ENCODE data around the gene PVALEF.
"Not testable (repeated sequence)": the region's sequence is repeated elsewhere in the genome, so short reads cannot be mapped to it uniquely, and the experiment has no call there.

Gene PVALEF

GRCh38 chr17:81148986-81149533 lies 16.2 kb upstream of the PVALEF start:
- Mint-ChIP-seq H3K9me3 (ENCODE audit: low read depth) (no peaks in the 10 kb centered on the region), H3K27me3 (no peaks in the 10 kb centered on the region), H3K36me3 (no peaks in the 10 kb centered on the region), H3K4me1 (ENCODE audit: low read depth) (no peaks in the 10 kb centered on the region), H3K27ac (no peak overlapping the region), H3K4me3 (no peak overlapping the region)

GRCh38 chr17:81150377-81151077 lies 14.8 kb upstream of the PVALEF start:
- Mint-ChIP-seq H3K4me1 (ENCODE audit: low read depth) (no peaks in the 10 kb centered on the region), H3K27ac (no peak overlapping the region), H3K4me3 (no peak overlapping the region), H3K27me3 (no peaks in the 10 kb centered on the region), H3K36me3 (no peaks in the 10 kb centered on the region), H3K9me3 (ENCODE audit: low read depth) (no peaks in the 10 kb centered on the region)

DNA sequence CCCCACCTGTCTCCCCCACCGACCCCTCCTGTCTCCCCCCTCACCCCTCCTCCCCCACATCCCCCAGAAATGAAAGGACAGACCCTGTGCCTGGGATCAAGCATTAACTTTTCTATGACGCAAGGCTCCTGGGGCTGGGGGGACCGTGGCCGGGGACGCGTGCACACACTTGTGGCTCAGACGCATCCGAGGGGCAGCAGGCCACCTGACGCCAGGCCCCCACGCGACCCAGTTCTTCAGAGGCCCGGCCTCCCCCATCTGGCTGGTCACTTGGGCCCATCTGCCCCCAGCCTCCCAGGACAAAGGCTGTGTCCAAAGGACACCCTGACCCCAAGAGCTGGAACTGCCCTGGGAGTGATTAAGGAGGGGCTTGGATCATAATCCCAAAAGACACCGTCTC lies 14.0 kb upstream of the PVALEF start:
- no peaks in the 10 kb centered on the region for H3K9me3 Mint-ChIP-seq (ENCODE audit: low read depth)
- H3K36me3 Mint-ChIP-seq, result no peaks in the 10 kb centered on the region
- H3K4me1 Mint-ChIP-seq (ENCODE audit: low read depth), result no peaks in the 10 kb centered on the region
- H3K4me3 Mint-ChIP-seq, result no peak overlapping the region
- H3K27ac Mint-ChIP-seq, result no peak overlapping the region
- H3K27me3 Mint-ChIP-seq, result no peaks in the 10 kb centered on the region

DNA sequence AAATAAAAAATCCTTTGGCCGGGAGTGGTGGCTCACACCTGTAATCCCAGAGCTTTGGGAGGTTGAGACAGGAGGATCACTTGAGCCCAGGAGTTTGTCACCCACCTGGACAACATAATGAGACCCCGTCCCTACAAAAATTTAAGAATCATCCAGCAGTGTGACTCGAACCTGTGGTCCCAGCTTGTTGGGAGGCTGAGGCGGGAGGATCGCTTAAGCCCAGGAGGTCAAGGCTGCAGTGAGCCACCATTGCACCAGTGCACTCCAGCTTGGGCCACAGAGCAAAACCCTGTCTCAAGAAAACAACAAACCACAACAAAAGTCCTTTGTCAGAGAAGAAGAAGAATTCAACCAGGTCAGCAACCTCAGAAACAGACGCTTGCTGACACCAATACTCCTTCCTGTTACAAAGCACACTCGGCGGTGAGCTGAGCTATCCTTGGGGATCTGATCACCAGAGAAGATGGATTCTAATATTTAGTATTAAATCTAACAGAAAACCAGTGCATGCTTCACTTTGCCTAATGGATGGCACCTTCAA lies 12.9 kb upstream of the PVALEF start:
- H3K9me3 Mint-ChIP-seq (ENCODE audit: low read depth), result no peaks in the 10 kb centered on the region
- H3K27ac Mint-ChIP-seq, result no peak overlapping the region
- H3K4me3 Mint-ChIP-seq, result no peak overlapping the region
- no peaks in the 10 kb centered on the region for H3K27me3 Mint-ChIP-seq
- no peaks in the 10 kb centered on the region for H3K4me1 Mint-ChIP-seq (ENCODE audit: low read depth)
- H3K36me3 Mint-ChIP-seq, result no peaks in the 10 kb centered on the region

DNA sequence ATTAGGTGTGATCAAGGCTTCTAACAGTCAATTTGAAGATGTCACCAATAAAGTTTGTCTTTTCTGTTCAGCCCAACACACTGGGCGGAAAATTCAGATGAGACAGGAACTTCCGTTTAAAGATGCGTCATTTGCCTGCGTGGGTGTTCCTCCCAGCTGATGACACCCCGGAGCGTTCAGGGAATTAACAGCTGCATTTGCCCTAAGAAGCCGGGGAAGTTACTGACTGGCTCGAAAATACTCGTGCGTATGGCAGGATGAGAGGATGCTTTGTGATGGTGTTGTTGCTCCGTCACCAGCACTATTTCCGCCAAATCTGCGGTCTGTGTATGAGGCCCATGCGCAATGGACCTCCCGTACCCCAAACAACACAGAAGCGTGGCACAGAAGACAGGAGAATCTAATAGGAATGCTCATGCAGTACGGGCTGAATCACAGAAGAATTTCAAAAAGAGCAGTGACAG lies 11.9 kb upstream of the PVALEF start:
- Mint-ChIP-seq H3K9me3 (ENCODE audit: low read depth) (no peaks in the 10 kb centered on the region), H3K36me3 (no peaks in the 10 kb centered on the region), H3K4me3 (no peak overlapping the region), H3K4me1 (ENCODE audit: low read depth) (no peaks in the 10 kb centered on the region), H3K27ac (no peak overlapping the region), H3K27me3 (no peaks in the 10 kb centered on the region)

DNA sequence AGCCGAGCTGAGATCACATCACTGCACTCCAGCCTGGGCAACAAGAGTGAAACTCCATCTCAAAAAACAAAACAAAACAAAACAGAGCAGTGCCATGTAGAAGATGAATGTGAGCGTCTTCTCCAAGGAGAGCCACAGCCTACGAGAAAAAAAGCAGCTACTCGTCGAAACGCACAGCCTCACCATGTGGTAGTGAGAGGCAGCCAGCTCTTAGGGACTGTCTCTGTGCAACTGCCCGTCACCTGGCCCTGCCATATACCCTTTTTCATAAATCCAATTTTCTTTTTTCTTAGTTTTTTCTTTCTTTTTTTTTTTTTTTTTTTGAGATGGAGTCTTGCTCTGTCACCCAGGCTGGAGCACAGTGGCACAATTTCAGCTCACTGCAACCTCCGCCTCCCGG lies 11.3 kb upstream of the PVALEF start:
- not testable (repeated sequence) for H3K36me3 Mint-ChIP-seq; H3K27ac Mint-ChIP-seq; H3K4me3 Mint-ChIP-seq; H3K27me3 Mint-ChIP-seq; H3K4me1 Mint-ChIP-seq (ENCODE audit: low read depth); H3K9me3 Mint-ChIP-seq (ENCODE audit: low read depth)

- no peaks in the 10 kb centered on the region for H3K4me1 Mint-ChIP-seq (ENCODE audit: low read depth)
- no peaks in the 10 kb centered on the region for H3K9me3 Mint-ChIP-seq (ENCODE audit: low read depth)
- no peaks in the 10 kb centered on the region for H3K36me3 Mint-ChIP-seq
- H3K27me3 Mint-ChIP-seq, result no peaks in the 10 kb centered on the region
- H3K27ac Mint-ChIP-seq, result no peak overlapping the region
- H3K4me3 Mint-ChIP-seq, result no peak overlapping the region
Measured at GRCh38 chr17:81154961-81155360, 10.3 kb upstream of the PVALEF start.

- Mint-ChIP-seq H3K9me3 (ENCODE audit: low read depth) (no peaks in the 10 kb centered on the region), H3K36me3 (no peaks in the 10 kb centered on the region)
Measured at GRCh38 chr17:81156866-81157805, 8.2 kb upstream of the PVALEF start.

GRCh38 chr17:81157848-81158687 lies 7.2 kb upstream of the PVALEF start:
- H3K36me3 Mint-ChIP-seq, result no peaks in the 10 kb centered on the region
- H3K27ac Mint-ChIP-seq, result no peak overlapping the region
- no peaks in the 10 kb centered on the region for H3K9me3 Mint-ChIP-seq (ENCODE audit: low read depth)
- no peak overlapping the region for H3K4me3 Mint-ChIP-seq
- peaks cover 5% of the 10 kb centered on the region for H3K27me3 Mint-ChIP-seq
- H3K4me1 Mint-ChIP-seq (ENCODE audit: low read depth), result peaks cover 1% of the 10 kb centered on the region

More at GRCh38 chr17:81156866-81157805, 8.2 kb upstream of the PVALEF start:
- Mint-ChIP-seq H3K27ac (no peak overlapping the region), H3K4me3 (no peak overlapping the region), H3K4me1 (ENCODE audit: low read depth) (peaks cover 1% of the 10 kb centered on the region), H3K27me3 (peaks cover 5% of the 10 kb centered on the region)

- Mint-ChIP-seq H3K9me3 (ENCODE audit: low read depth) (no peaks in the 10 kb centered on the region), H3K4me3 (no peak overlapping the region), H3K27me3 (peaks cover 5% of the 10 kb centered on the region), H3K36me3 (no peaks in the 10 kb centered on the region), H3K4me1 (ENCODE audit: low read depth) (peaks cover 1% of the 10 kb centered on the region), H3K27ac (no peak overlapping the region)
Measured at GRCh38 chr17:81158688-81159590, 6.4 kb upstream of the PVALEF start.

GRCh38 chr17:81159611-81160265 lies 5.6 kb upstream of the PVALEF start:
- Mint-ChIP-seq H3K36me3 (no peaks in the 10 kb centered on the region), H3K9me3 (ENCODE audit: low read depth) (no peaks in the 10 kb centered on the region), H3K27me3 (peaks cover 5% of the 10 kb centered on the region), H3K4me1 (ENCODE audit: low read depth) (peaks cover 1% of the 10 kb centered on the region), H3K27ac (no peak overlapping the region), H3K4me3 (no peak overlapping the region)

- peaks cover 1% of the 10 kb centered on the region for H3K4me1 Mint-ChIP-seq (ENCODE audit: low read depth)
- H3K27me3 Mint-ChIP-seq, result peaks cover 5% of the 10 kb centered on the region
- no peak overlapping the region for H3K4me3 Mint-ChIP-seq
- H3K9me3 Mint-ChIP-seq (ENCODE audit: low read depth), result no peaks in the 10 kb centered on the region
- H3K27ac Mint-ChIP-seq, result no peak overlapping the region
- no peaks in the 10 kb centered on the region for H3K36me3 Mint-ChIP-seq
Measured at GRCh38 chr17:81160306-81160705, 5.0 kb upstream of the PVALEF start.

- peaks cover 1% of the 10 kb centered on the region for H3K4me1 Mint-ChIP-seq (ENCODE audit: low read depth)
- H3K27me3 Mint-ChIP-seq, result peaks cover 5% of the 10 kb centered on the region
- H3K27ac Mint-ChIP-seq, result no peak overlapping the region
- H3K9me3 Mint-ChIP-seq (ENCODE audit: low read depth), result no peaks in the 10 kb centered on the region
- H3K4me3 Mint-ChIP-seq, result no peak overlapping the region
- H3K36me3 Mint-ChIP-seq, result no peaks in the 10 kb centered on the region
Measured at GRCh38 chr17:81160747-81161453, 4.4 kb upstream of the PVALEF start.
